ENCODE data around the gene PUDP. TPM values are rescaled to one million over a fixed set of nuclear protein-coding genes. Genes with fewer than 3 reads are reported as not detected.
"Not testable (repeated sequence)": the region's sequence is repeated elsewhere in the genome, so short reads cannot be mapped to it uniquely, and the experiment has no call there.

PUDP gene
- total and polyA plus RNA-seq, 10 donors: 9.2 to 27.2 (median 21.1) TPM

GRCh38 chrX:7025471-7025870 lies 122.5 kb downstream of the PUDP start:
- Histone ChIP-seq H3K36me3 (no peaks in the 10 kb centered on the region), H3K27me3 (replicated peaks in 1 of 7) (no peaks in the 10 kb centered on the region), H3K4me1 (no peaks in the 10 kb centered on the region), H3K9me3 (no peaks in the 10 kb centered on the region), H3K4me3 (no peak overlapping the region), H3K27ac (no peak overlapping the region)
- 66 to 90% (median 73%) methylated on average over 2 of the region's 2 CpGs for WGBS, 5 donors
- TF ChIP-seq POLR2A (IDR thresholded peaks at IDR 0.05) (no peak), CTCF (IDR thresholded peaks at IDR 0.05 in 8 of 11, conservative IDR thresholded peaks at IDR 0.05 in 3 of 11) (no peak), POLR2AphosphoS5 (IDR thresholded peaks at IDR 0.05) (no peak)
- DNase-seq: no peak
- intact Hi-C loops (cut with DNase I; ENCODE audit: low total_unique reads): no loop called here

GRCh38 chrX:7024850-7025249 lies 123.1 kb downstream of the PUDP start:
- 79 to 97% (median 90%) methylated on average over 5 to 7 of the region's 7 CpGs for WGBS, 5 donors
- intact Hi-C loops (cut with DNase I; ENCODE audit: low total_unique reads): no loop called here
- no peak overlapping the region for H3K27ac ChIP-seq

GRCh38 chrX:7022996-7023395 lies 125.0 kb downstream of the PUDP start:
- H3K4me3 ChIP-seq; H3K27me3 ChIP-seq (replicated peaks in 1 of 7); H3K27ac ChIP-seq; DNase-seq; intact Hi-C loops (cut with DNase I; ENCODE audit: low total_unique reads); H3K4me1 ChIP-seq; H3K36me3 ChIP-seq; H3K9me3 ChIP-seq: not testable (repeated sequence)
- WGBS, 5 donors: 87 to 95% (median 93%) methylated on average over 3 of the region's 3 CpGs

More at GRCh38 chrX:7024850-7025249, 123.1 kb downstream of the PUDP start:
- H3K36me3 ChIP-seq: no peaks in the 10 kb centered on the region
- no peaks in the 10 kb centered on the region for H3K4me1 ChIP-seq
- TF ChIP-seq POLR2A (IDR thresholded peaks at IDR 0.05) (no peak), CTCF (IDR thresholded peaks at IDR 0.05 in 8 of 11, conservative IDR thresholded peaks at IDR 0.05 in 3 of 11) (no peak), POLR2AphosphoS5 (IDR thresholded peaks at IDR 0.05) (no peak)
- no peak for DNase-seq
- H3K4me3 ChIP-seq: no peak overlapping the region
- no peaks in the 10 kb centered on the region for H3K9me3 ChIP-seq
- no peaks in the 10 kb centered on the region for H3K27me3 ChIP-seq (replicated peaks in 1 of 7)

- Histone ChIP-seq H3K4me3 (no peak overlapping the region), H3K36me3 (no peaks in the 10 kb centered on the region), H3K4me1 (no peaks in the 10 kb centered on the region), H3K9me3 (no peaks in the 10 kb centered on the region), H3K27ac (no peak overlapping the region), H3K27me3 (replicated peaks in 1 of 7) (no peaks in the 10 kb centered on the region)
- TF ChIP-seq CTCF (IDR thresholded peaks at IDR 0.05 in 8 of 11, conservative IDR thresholded peaks at IDR 0.05 in 3 of 11) (no peak), POLR2A (IDR thresholded peaks at IDR 0.05) (no peak)
- no peak for DNase-seq
- WGBS, 5 donors: 88 to 94% (median 92%) methylated on average over 4 of the region's 4 CpGs
- intact Hi-C loops (cut with DNase I; ENCODE audit: low total_unique reads): no loop called here
These were observed 126.0 kb downstream of the PUDP start for GRCh38 chrX:7021991-7022390.

GRCh38 chrX:7019555-7019954 lies 128.4 kb downstream of the PUDP start:
- intact Hi-C loops (cut with DNase I; ENCODE audit: low total_unique reads): no loop called here
- no peak overlapping the region for H3K4me3 ChIP-seq
- no peaks in the 10 kb centered on the region for H3K36me3 ChIP-seq
- no peaks in the 10 kb centered on the region for H3K27me3 ChIP-seq (replicated peaks in 1 of 7)
- no peaks in the 10 kb centered on the region for H3K4me1 ChIP-seq
- H3K27ac ChIP-seq: no peak overlapping the region
- no peaks in the 10 kb centered on the region for H3K9me3 ChIP-seq
- DNase-seq: no peak
- TF ChIP-seq CTCF (IDR thresholded peaks at IDR 0.05 in 8 of 11, conservative IDR thresholded peaks at IDR 0.05 in 3 of 11) (no peak), POLR2A (IDR thresholded peaks at IDR 0.05) (no peak), POLR2AphosphoS5 (IDR thresholded peaks at IDR 0.05) (no peak)
- WGBS, 5 donors: 84 to 95% (median 91%) methylated on average over 3 of the region's 3 CpGs

GRCh38 chrX:7012262-7012834 lies 135.6 kb downstream of the PUDP start:
- H3K4me1 ChIP-seq; H3K36me3 ChIP-seq; DNase-seq; H3K9me3 ChIP-seq; H3K27ac ChIP-seq; H3K27me3 ChIP-seq (replicated peaks in 1 of 7); intact Hi-C loops (cut with DNase I; ENCODE audit: low total_unique reads); H3K4me3 ChIP-seq: not testable (repeated sequence)
- WGBS, 5 donors: 85 to 92% (median 90%) methylated on average over 6 to 8 of the region's 8 CpGs

- H3K9me3 ChIP-seq; H3K27me3 ChIP-seq (replicated peaks in 1 of 7); H3K4me1 ChIP-seq; DNase-seq; H3K27ac ChIP-seq; H3K4me3 ChIP-seq; intact Hi-C loops (cut with DNase I; ENCODE audit: low total_unique reads); H3K36me3 ChIP-seq: not testable (repeated sequence)
- WGBS, 5 donors: 86 to 97% (median 92%) methylated on average over 4 of the region's 4 CpGs
These were observed 137.1 kb downstream of the PUDP start for GRCh38 chrX:7010897-7011296.

Data from spleen (tissue), 11 donors.